Neural cell (in vitro differentiated cells): Measurements from ENCODE around the gene PQBP1.

ENCODE experiments used
- CTCF ChIP-seq: fragments of 450-650 bp; IDR thresholded peaks from 2 replicates; pipeline ENCODE4 v1.5.1; 2014; ENCODE audit warnings: antibody characterized with exemption, mild to moderate bottlenecking, moderate library complexity; ENCODE audit not compliant: poor library complexity, severe bottlenecking
- EP300 ChIP-seq: fragments of 450-650 bp; conservative IDR thresholded peaks from 2 replicates; pipeline ENCODE4 v1.6.1; 2014; ENCODE audit warnings: antibody characterized with exemption, mild to moderate bottlenecking, moderate library complexity; ENCODE audit not compliant: poor library complexity, severe bottlenecking
- EZH2 ChIP-seq: fragments of 200-600, 300-800 bp; shearing (Covaris generic), sonication (generic); IDR thresholded peaks from 2 replicates; pipeline ENCODE4 v1.6.1; 2014; ENCODE audit warnings: antibody characterized with exemption, low read length, borderline replicate concordance, mild to moderate bottlenecking; ENCODE audit not compliant: insufficient read depth, poor library complexity, severe bottlenecking
- POLR2AphosphoS5 ChIP-seq: IDR thresholded peaks from 2 replicates; pipeline ENCODE4 v1.6.1; 2012
- RAD21 ChIP-seq: fragments of 450-650 bp; conservative IDR thresholded peaks from 2 replicates; pipeline ENCODE4 v1.6.1; 2014; ENCODE audit warnings: antibody characterized with exemption, mild to moderate bottlenecking, moderate library complexity
- REST ChIP-seq: IDR thresholded peaks from 2 replicates; pipeline ENCODE4 v1.6.1; 2012; ENCODE audit warnings: borderline replicate concordance
- SMC3 ChIP-seq: fragments of 450-650 bp; conservative IDR thresholded peaks from 2 replicates; pipeline ENCODE4 v1.6.1; 2014; ENCODE audit warnings: antibody characterized with exemption, mild to moderate bottlenecking, moderate library complexity; ENCODE audit not compliant: poor library complexity
- TAF1 ChIP-seq: IDR thresholded peaks from 2 replicates; pipeline ENCODE4 v1.6.1; 2012; ENCODE audit warnings: low read depth

- TF ChIP-seq CTCF = no peak
- TF ChIP-seq REST = no peak
- no peak for TF ChIP-seq EP300
- TF ChIP-seq POLR2AphosphoS5 = no peak
- no peak for TF ChIP-seq SMC3
- TF ChIP-seq TAF1 = no peak
- no peak for TF ChIP-seq RAD21
- TF ChIP-seq EZH2 = no peak
Observed at GRCh38 chrX:48892896-48893295, 4.8 kb upstream of the PQBP1 start.
